Mesenchymal stem cell (in vitro differentiated cells and primary cell): ENCODE results near the gene RGMA.

Experiments
- DNase-seq: peaks from one replicate; pipeline ENCODE4 v3.0.0-alpha.2; 2013
- H2AFZ ChIP-seq: one replicate; pipeline ENCODE4 v1.6.1; 2013; ENCODE audit warnings: low read depth, mild to moderate bottlenecking, control low read depth, inconsistent platforms, low read length, moderate library complexity
- H2AK5ac ChIP-seq: 2 replicates; pipeline ENCODE4 v1.6.1; 2013; ENCODE audit warnings: low read length, moderate library complexity, mild to moderate bottlenecking, inconsistent platforms; ENCODE audit not compliant: severe bottlenecking
- H2BK120ac ChIP-seq: one replicate; pipeline ENCODE4 v1.6.1; 2013; ENCODE audit warnings: low read depth, mild to moderate bottlenecking, inconsistent platforms, low read length, moderate library complexity
- H2BK12ac ChIP-seq, 2 experiments: one replicate each; pipeline ENCODE4 v1.6.1; 2013; ENCODE audit warnings: inconsistent platforms in 2 of 2, low read length in 2 of 2, mild to moderate bottlenecking in 2 of 2, moderate library complexity in 2 of 2, control low read depth in 1 of 2
- H2BK15ac ChIP-seq: one replicate; pipeline ENCODE4 v1.6.1; 2013; ENCODE audit warnings: mild to moderate bottlenecking, low read depth, inconsistent platforms; ENCODE audit not compliant: poor library complexity, severe bottlenecking
- H2BK5ac ChIP-seq: 2 replicates; pipeline ENCODE4 v1.6.1; 2013; ENCODE audit warnings: low read depth, mild to moderate bottlenecking, low read length, control low read depth, inconsistent platforms; ENCODE audit not compliant: poor library complexity, severe bottlenecking
- H3K14ac ChIP-seq, 2 experiments: one replicate each; pipeline ENCODE4 v1.6.1; 2013; ENCODE audit warnings: inconsistent platforms in 2 of 2, low read length in 2 of 2, control low read depth in 1 of 2, mild to moderate bottlenecking in 1 of 2, moderate library complexity in 1 of 2
- H3K18ac ChIP-seq, 2 experiments: one replicate each; pipeline ENCODE4 v1.6.1; 2013; ENCODE audit warnings: inconsistent platforms in 2 of 2, low read length in 2 of 2, control low read depth in 1 of 2, low read depth in 1 of 2, mild to moderate bottlenecking in 1 of 2
- H3K23ac ChIP-seq, 2 experiments: one replicate each; pipeline ENCODE4 v1.6.1; 2013; ENCODE audit warnings: inconsistent platforms in 2 of 2, low read length in 2 of 2, mild to moderate bottlenecking in 2 of 2, moderate library complexity in 2 of 2, control low read depth in 1 of 2
- H3K27ac ChIP-seq: 2 replicates; pipeline ENCODE4 v1.5.1; 2013; ENCODE audit warnings: mild to moderate bottlenecking, moderate library complexity, low read length, control low read depth, inconsistent platforms; ENCODE audit not compliant: poor library complexity, severe bottlenecking
- H3K27me3 ChIP-seq, 2 experiments: 2 replicates each; pipeline versions ENCODE4 v1.6.1 to v1.7.0; 2013; ENCODE audit warnings: low read length in 2 of 2, mild to moderate bottlenecking in 2 of 2, moderate library complexity in 2 of 2, control low read depth in 1 of 2, inconsistent platforms in 1 of 2; ENCODE audit not compliant: control insufficient read depth in 1 of 2, insufficient read depth in 1 of 2
- H3K36me3 ChIP-seq, 2 experiments: 2 replicates each; pipeline versions ENCODE4 v1.6.1 to v1.7.0; 2013; ENCODE audit warnings: low read length in 2 of 2, control low read depth in 1 of 2, inconsistent platforms in 1 of 2, low read depth in 1 of 2, mild to moderate bottlenecking in 1 of 2; ENCODE audit not compliant: insufficient read depth in 2 of 2, control insufficient read depth in 1 of 2
- H3K4ac ChIP-seq, 2 experiments: one replicate each; pipeline ENCODE4 v1.6.1; 2013; ENCODE audit warnings: inconsistent platforms in 2 of 2, low read length in 2 of 2, mild to moderate bottlenecking in 2 of 2, moderate library complexity in 2 of 2, control low read depth in 1 of 2, low read depth in 1 of 2
- H3K4me1 ChIP-seq: 2 replicates; pipeline ENCODE4 v1.6.1; 2013; ENCODE audit warnings: low read depth, low read length, control low read depth; ENCODE audit not compliant: control insufficient read depth, insufficient read depth
- H3K4me2 ChIP-seq: 2 replicates; pipeline ENCODE4 v1.6.1; 2013; ENCODE audit warnings: low read length, mild to moderate bottlenecking, inconsistent platforms; ENCODE audit not compliant: poor library complexity, severe bottlenecking
- H3K4me3 ChIP-seq, 2 experiments: 2 replicates each; pipeline versions ENCODE4 v1.5.1 to v1.7.0; 2013; ENCODE audit warnings: low read length in 2 of 2, mild to moderate bottlenecking in 2 of 2, control low read depth in 1 of 2, low read depth in 1 of 2; ENCODE audit not compliant: insufficient read depth in 1 of 2
- H3K79me1 ChIP-seq: replicated peaks from 2 replicates; pipeline ENCODE4 v1.6.1; 2013; ENCODE audit warnings: mild to moderate bottlenecking, control low read depth, low read length, inconsistent platforms; ENCODE audit not compliant: poor library complexity, severe bottlenecking
- H3K9ac ChIP-seq: 2 replicates; pipeline ENCODE4 v1.7.0; 2013; ENCODE audit warnings: mild to moderate bottlenecking, low read length, moderate library complexity
- H3K9me3 ChIP-seq: 2 replicates; pipeline ENCODE4 v1.7.0; 2013; ENCODE audit warnings: mild to moderate bottlenecking, low read length; ENCODE audit not compliant: control insufficient read depth
- H4K8ac ChIP-seq: one replicate; pipeline ENCODE4 v1.6.1; 2013; ENCODE audit warnings: inconsistent platforms, mild to moderate bottlenecking, low read length, moderate library complexity
- H4K91ac ChIP-seq: one replicate; pipeline ENCODE4 v1.6.1; 2013; ENCODE audit warnings: mild to moderate bottlenecking, low read length, inconsistent platforms
- WGBS: methylation state at CpG from one replicate; pipeline ENCODE4 v1.1.7; 2013; ENCODE audit warnings: mixed read lengths; 5-methylcytosine and 5-hydroxymethylcytosine counted together

The RGMA gene

GRCh38 chr15:93081399-93081798, 7.6 kb downstream of the RGMA start:
- no peak overlapping the region for H2BK5ac ChIP-seq
- H3K14ac ChIP-seq, result no peak overlapping the region
- no peak overlapping the region for H3K4me2 ChIP-seq
- no peak overlapping the region for H2BK12ac ChIP-seq
- H3K9ac ChIP-seq, result no peak overlapping the region
- no peak overlapping the region for H3K23ac ChIP-seq
- DNase-seq, result no peak
- no peaks in the 10 kb centered on the region for H3K36me3 ChIP-seq
- peaks cover 59 to 72% of the 10 kb centered on the region in 2 experiments for H3K27me3 ChIP-seq
- no peaks in the 10 kb centered on the region for H3K79me1 ChIP-seq
- H3K4ac ChIP-seq, result no peak overlapping the region
- H3K4me3 ChIP-seq, result no peak overlapping the region
- no peak overlapping the region for H3K27ac ChIP-seq
- H4K91ac ChIP-seq, result no peak overlapping the region
- H2AFZ ChIP-seq, result no peak overlapping the region
- WGBS, result 88% methylated on average over 3 of the region's 5 CpGs
- no peak overlapping the region for H4K8ac ChIP-seq
- H3K4me1 ChIP-seq, result no peaks in the 10 kb centered on the region
- H3K18ac ChIP-seq, result no peak overlapping the region
- H3K9me3 ChIP-seq, result no peaks in the 10 kb centered on the region
- H2BK120ac ChIP-seq, result no peak overlapping the region
- H2AK5ac ChIP-seq, result no peak overlapping the region
- H2BK15ac ChIP-seq, result no peak overlapping the region

DNA sequence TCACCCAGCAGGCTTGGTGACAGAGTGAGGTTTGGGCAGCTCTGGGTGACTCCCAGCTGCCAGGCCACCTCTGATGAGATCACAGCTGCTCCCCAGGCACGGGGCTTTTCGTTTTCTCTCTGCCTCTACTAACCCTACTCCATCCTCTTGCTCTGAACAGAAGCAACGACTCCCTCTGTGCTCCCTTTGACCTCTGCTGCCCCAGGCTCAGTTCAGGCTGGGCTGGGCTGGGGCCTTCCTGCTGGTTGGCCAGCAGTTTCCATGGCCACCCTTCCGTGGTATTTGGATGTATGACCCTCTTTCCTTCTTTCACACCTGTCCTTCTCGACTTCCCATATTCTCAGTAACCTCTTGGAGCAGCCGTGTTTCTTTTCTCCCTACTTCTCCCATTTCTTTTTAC, 8.6 kb downstream of the RGMA start:
- Histone ChIP-seq H2BK120ac (no peak overlapping the region), H3K4ac (no peak overlapping the region), H3K9me3 (no peaks in the 10 kb centered on the region), H2BK5ac (no peak overlapping the region), H2AFZ (no peak overlapping the region), H3K4me3 (no peak overlapping the region), H3K18ac (no peak overlapping the region), H3K27me3 (peaks cover 51 to 70% of the 10 kb centered on the region in 2 experiments), H3K36me3 (no peaks in the 10 kb centered on the region), H3K9ac (no peak overlapping the region), H3K27ac (no peak overlapping the region), H3K4me1 (no peaks in the 10 kb centered on the region), H4K91ac (no peak overlapping the region), H4K8ac (no peak overlapping the region), H3K14ac (no peak overlapping the region), H2AK5ac (no peak overlapping the region), H2BK15ac (no peak overlapping the region), H3K23ac (no peak overlapping the region), H3K4me2 (no peak overlapping the region), H3K79me1 (no peaks in the 10 kb centered on the region), H2BK12ac (no peak overlapping the region)
- DNase-seq, result no peak
- 61% methylated on average over 6 of the region's 6 CpGs for WGBS

GRCh38 chr15:93076875-93077274, 12.1 kb downstream of the RGMA start:
- no peak overlapping the region for H3K18ac ChIP-seq

GRCh38 chr15:93076217-93076616, 12.8 kb downstream of the RGMA start:
- Histone ChIP-seq H3K9ac (no peak overlapping the region), H3K27me3 (peaks cover 34 to 70% of the 10 kb centered on the region in 2 experiments), H3K79me1 (no peaks in the 10 kb centered on the region), H2BK15ac (no peak overlapping the region), H3K9me3 (no peaks in the 10 kb centered on the region), H3K4me2 (no peak overlapping the region), H2BK12ac (no peak overlapping the region), H3K27ac (no peak overlapping the region), H4K91ac (no peak overlapping the region), H2AK5ac (no peak overlapping the region), H2BK5ac (no peak overlapping the region), H3K36me3 (no peaks in the 10 kb centered on the region), H4K8ac (no peak overlapping the region), H3K14ac (no peak overlapping the region), H3K18ac (no peak overlapping the region), H2AFZ (no peak overlapping the region), H3K4me1 (peaks cover 18% of the 10 kb centered on the region), H3K4ac (no peak overlapping the region), H3K23ac (no peak overlapping the region), H3K4me3 (no peak overlapping the region), H2BK120ac (no peak overlapping the region)
- 83% methylated on average over 1 of the region's 1 CpG for WGBS
- no peak for DNase-seq

More at GRCh38 chr15:93076875-93077274, 12.1 kb downstream of the RGMA start:
- Histone ChIP-seq H3K4ac (no peak overlapping the region), H3K36me3 (no peaks in the 10 kb centered on the region), H2AFZ (no peak overlapping the region), H3K27me3 (peaks cover 38 to 67% of the 10 kb centered on the region in 2 experiments), H2BK5ac (no peak overlapping the region), H2BK12ac (no peak overlapping the region), H2BK120ac (no peak overlapping the region), H2AK5ac (no peak overlapping the region), H3K4me2 (no peak overlapping the region), H4K8ac (no peak overlapping the region), H4K91ac (no peak overlapping the region), H3K27ac (no peak overlapping the region), H3K9me3 (no peaks in the 10 kb centered on the region), H3K9ac (no peak overlapping the region), H3K4me3 (no peak overlapping the region), H3K23ac (no peak overlapping the region), H3K4me1 (peaks cover 13% of the 10 kb centered on the region), H3K14ac (no peak overlapping the region), H2BK15ac (no peak overlapping the region), H3K79me1 (no peaks in the 10 kb centered on the region)
- 85% methylated on average over 4 of the region's 5 CpGs for WGBS
- no peak for DNase-seq
